Calu3 (cell line): ENCODE measurements around the gene AGPAT3. TPM values are rescaled to one million over a fixed set of nuclear protein-coding genes. Genes with fewer than 3 reads are reported as not detected.

Experiments used
- BruUV-seq: library from RNA; stranded (reverse); fragments of 400-500 nt; replicated peaks from 2 replicates; lab custom pipeline; 2021; lab: Mats Ljungman, UMichigan
- CTCF ChIA-PET: fragments of 300-600 bp; sonication (Branson Sonifier 250); formaldehyde crosslinking; loops from one replicate; lab custom pipeline; 2022; ENCODE audit warnings: antibody characterized with exemption; lab: Charles Lee
- DNase-seq: peaks from one replicate; pipeline ENCODE4 v3.0.0; 2022
- H3K27ac Mint-ChIP-seq: one replicate; pipeline ENCODE4 v1.8.0; 2022; ENCODE audit warnings: mixed read lengths; ENCODE audit not compliant: unreplicated experiment
- H3K27me3 Mint-ChIP-seq: one replicate; pipeline ENCODE4 v1.8.0; 2022; ENCODE audit warnings: mixed read lengths; ENCODE audit not compliant: unreplicated experiment
- H3K36me3 Mint-ChIP-seq: one replicate; pipeline ENCODE4 v1.8.0; 2022; ENCODE audit warnings: mild to moderate bottlenecking, moderate library complexity, mixed read lengths; ENCODE audit not compliant: insufficient read depth, unreplicated experiment
- H3K4me1 Mint-ChIP-seq: one replicate; pipeline ENCODE4 v1.8.0; 2022; ENCODE audit warnings: mild to moderate bottlenecking, low read depth, mixed read lengths; ENCODE audit not compliant: unreplicated experiment
- H3K4me3 Mint-ChIP-seq: one replicate; pipeline ENCODE4 v1.8.0; 2022; ENCODE audit warnings: mild to moderate bottlenecking, low read depth, moderate library complexity, mixed read lengths; ENCODE audit not compliant: unreplicated experiment
- H3K9me3 Mint-ChIP-seq: one replicate; pipeline ENCODE4 v1.8.0; 2022; ENCODE audit warnings: low read depth, mixed read lengths; ENCODE audit not compliant: unreplicated experiment
- CTCF ChIP-seq: fragments of 200-600 bp; IDR thresholded peaks from one replicate; pipeline ENCODE4 v1.8.0; 2022; ENCODE audit warnings: antibody characterized with exemption; ENCODE audit not compliant: unreplicated experiment
- intact Hi-C: fragments of 100-400 bp; cut with micrococcal nuclease; formaldehyde crosslinking; loops from one replicate; pipeline ENCODE4 v1.10.0; 2022; ENCODE audit not compliant: unreplicated experiment
- total RNA-seq: library from RNA; stranded (reverse); gene quantifications from 2 replicates; pipeline ENCODE4 v1.2.3, GENCODE V29; 2022

The AGPAT3 gene
- total RNA-seq, 1 experiment from 2014 or later: 61.2 TPM

GRCh38 chr21:43949499-43950208, 84.6 kb downstream of the AGPAT3 start:
- H3K4me3 Mint-ChIP-seq: no peak overlapping the region
- no peaks in the 10 kb centered on the region for H3K27me3 Mint-ChIP-seq
- H3K9me3 Mint-ChIP-seq: no peaks in the 10 kb centered on the region
- CTCF ChIA-PET: no interaction called here
- H3K4me1 Mint-ChIP-seq: no peaks in the 10 kb centered on the region
- no peak overlapping the region for H3K27ac Mint-ChIP-seq
- no TSS peak for BruUV-seq
- DNase-seq: no peak
- intact Hi-C loops: no loop called here
- no peaks in the 10 kb centered on the region for H3K36me3 Mint-ChIP-seq
- no peak for TF ChIP-seq CTCF

- intact Hi-C loops: no loop called here
- H3K36me3 Mint-ChIP-seq: peaks cover 4% of the 10 kb centered on the region
- no peaks in the 10 kb centered on the region for H3K4me1 Mint-ChIP-seq
- TF ChIP-seq CTCF: no peak
- CTCF ChIA-PET: no interaction called here
- no peak for DNase-seq
- no TSS peak for BruUV-seq
- no peak overlapping the region for H3K4me3 Mint-ChIP-seq
- H3K9me3 Mint-ChIP-seq: no peaks in the 10 kb centered on the region
- no peaks in the 10 kb centered on the region for H3K27me3 Mint-ChIP-seq
- H3K27ac Mint-ChIP-seq: no peak overlapping the region
Observed at GRCh38 chr21:43950481-43950880, 85.5 kb downstream of the AGPAT3 start.

- CTCF ChIA-PET: no interaction called here
- peaks cover 4% of the 10 kb centered on the region for H3K36me3 Mint-ChIP-seq
- no peak for TF ChIP-seq CTCF
- no peaks in the 10 kb centered on the region for H3K4me1 Mint-ChIP-seq
- no peak for DNase-seq
- H3K9me3 Mint-ChIP-seq: no peaks in the 10 kb centered on the region
- BruUV-seq: no TSS peak
- no peak overlapping the region for H3K27ac Mint-ChIP-seq
- no peak overlapping the region for H3K4me3 Mint-ChIP-seq
- no peaks in the 10 kb centered on the region for H3K27me3 Mint-ChIP-seq
- intact Hi-C loops: no loop called here
Observed at GRCh38 chr21:43950936-43951335, 85.9 kb downstream of the AGPAT3 start.

- no peaks in the 10 kb centered on the region for H3K27me3 Mint-ChIP-seq
- peaks cover 4% of the 10 kb centered on the region for H3K36me3 Mint-ChIP-seq
- no peaks in the 10 kb centered on the region for H3K4me1 Mint-ChIP-seq
- DNase-seq: no peak
- CTCF ChIA-PET: no interaction called here
- no TSS peak for BruUV-seq
- H3K9me3 Mint-ChIP-seq: no peaks in the 10 kb centered on the region
- no peak overlapping the region for H3K4me3 Mint-ChIP-seq
- TF ChIP-seq CTCF: no peak
- intact Hi-C loops: no loop called here
- no peak overlapping the region for H3K27ac Mint-ChIP-seq
Observed at GRCh38 chr21:43951911-43952703, 87.1 kb downstream of the AGPAT3 start.
